ENCODE data around the gene GANAB.

GRCh38 chr11:62648967-62649364 is 2.6 kb upstream of the GANAB start:
- TF ChIP-seq ZNF510 (CRISPR knock-in tag; IDR thresholded peaks at IDR 0.05; ENCODE audit: low read depth) (no peak), CTCF (CRISPR knock-in tag; IDR thresholded peaks at IDR 0.05) (no peak), ATF6 (CRISPR knock-in tag; conservative IDR thresholded peaks at IDR 0.05) (no peak), JARID2 (CRISPR knock-in tag; IDR thresholded peaks at IDR 0.05; ENCODE audit: insufficient replicate concordance) (no peak), RAD21 (CRISPR knock-in tag; IDR thresholded peaks at IDR 0.05) (no peak), POLR2AphosphoS5 (IDR thresholded peaks at IDR 0.05; ENCODE audit: low read depth, low read length) (no peak), CHCHD3 (CRISPR knock-in tag; IDR thresholded peaks at IDR 0.05) (no peak), YY1 (IDR thresholded peaks at IDR 0.05; ENCODE audit: insufficient read depth, insufficient replicate concordance, low read depth, low read length) (no peak), POLR2G (IDR thresholded peaks at IDR 0.05; ENCODE audit: low read depth, low read length) (no peak), POLR2A (IDR thresholded peaks at IDR 0.05; ENCODE audit: insufficient read depth in 1 of 2, low read depth in 2 of 2, low read length in 2 of 2) (no peak)
- TF ChIP-seq, protein P1, sequence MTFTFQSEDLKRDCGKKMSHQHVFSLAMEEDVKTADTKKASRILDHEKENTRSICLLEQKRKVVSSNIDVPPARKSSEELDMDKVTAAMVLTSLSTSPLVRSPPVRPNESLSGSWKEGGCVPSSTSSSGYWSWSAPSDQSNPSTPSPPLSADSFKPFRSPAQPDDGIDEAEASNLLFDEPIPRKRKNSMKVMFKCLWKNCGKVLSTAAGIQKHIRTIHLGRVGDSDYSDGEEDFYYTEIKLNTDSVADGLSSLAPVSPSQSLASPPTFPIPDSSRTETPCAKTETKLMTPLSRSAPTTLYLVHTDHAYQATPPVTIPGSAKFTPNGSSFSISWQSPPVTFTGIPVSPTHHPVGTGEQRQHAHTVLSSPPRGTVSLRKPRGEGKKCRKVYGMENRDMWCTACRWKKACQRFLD (CRISPR knock-in tag; IDR thresholded peaks at IDR 0.05; ENCODE audit: borderline replicate concordance), result no peak
